Aorta (tissue), 5 donors: Measurements from ENCODE around the gene DCLK3. TPM values are rescaled to one million over a fixed set of nuclear protein-coding genes. Genes with fewer than 3 reads are reported as not detected.

ENCODE experiments used
- ATAC-seq: fragments of 200-7000 bp; cut with Tn5 transposase; one replicate; pipeline ENCODE4 v1.9.1; 2022; ENCODE audit warnings: moderate library complexity; ENCODE audit not compliant: low FRiP score
- DNase-seq, 2 donors: peaks; one replicate each; pipeline ENCODE4 v3.0.0-alpha.2; 2020
- H3K27ac ChIP-seq, 2 donors: one replicate each; pipeline ENCODE4 v1.5.1; 2013; ENCODE audit warnings: low read length in 2 of 2, mild to moderate bottlenecking in 2 of 2, moderate library complexity in 2 of 2, control low read depth in 1 of 2, inconsistent platforms in 1 of 2, low read depth in 1 of 2
- H3K27me3 ChIP-seq, 2 donors: one replicate each; pipeline ENCODE4 v1.6.1; 2013; ENCODE audit warnings: control low read depth in 1 of 2, low read length in 1 of 2, mild to moderate bottlenecking in 1 of 2, moderate library complexity in 1 of 2; ENCODE audit not compliant: insufficient read depth in 2 of 2, control insufficient read depth in 1 of 2
- H3K36me3 ChIP-seq, 2 donors: one replicate each; pipeline ENCODE4 v1.6.1; 2013; ENCODE audit warnings: control low read depth in 1 of 2, low read length in 1 of 2, mild to moderate bottlenecking in 1 of 2; ENCODE audit not compliant: insufficient read depth in 2 of 2, control insufficient read depth in 1 of 2
- H3K4me1 ChIP-seq, 2 donors: one replicate each; pipeline ENCODE4 v1.6.1; 2013; ENCODE audit warnings: low read length in 2 of 2, control low read depth in 1 of 2, mild to moderate bottlenecking in 1 of 2, moderate library complexity in 1 of 2; ENCODE audit not compliant: insufficient read depth in 2 of 2, control insufficient read depth in 1 of 2
- H3K4me3 ChIP-seq, 2 donors: one replicate each; pipeline ENCODE4 v1.5.1; 2013; ENCODE audit warnings: low read length in 2 of 2, control low read depth in 1 of 2, mild to moderate bottlenecking in 1 of 2
- H3K9me3 ChIP-seq: one replicate; pipeline ENCODE4 v1.6.1; 2013; ENCODE audit warnings: mild to moderate bottlenecking, low read length; ENCODE audit not compliant: control insufficient read depth
- WGBS, 2 donors: extraction: QIAGEN DNeasy Blood & Tissue Kit; methylation state at CpG; one replicate each; pipeline ENCODE4 v1.1.7; 2013; 5-methylcytosine and 5-hydroxymethylcytosine counted together
- intact Hi-C, 2 donors: fragments of 100-400 bp; cut with DNase I; formaldehyde crosslinking; loops; one replicate each; pipeline versions ENCODE4 v1.14.2 to v1.15.0; 2022
- polyA plus RNA-seq, 2 donors: library from polyadenylated mRNA; stranded (reverse); fragments of 200-250 nt; gene quantifications; one replicate each; pipeline ENCODE4 v1.2.3, GENCODE V29; 2013
- total RNA-seq, 2 donors: library from RNA; stranded (reverse); fragmentation: NEBNext Ultra II Directional; extraction: Animal tissue kit (Norgen Biotek cat#: 25700); gene quantifications; one replicate each; pipeline ENCODE4 v1.2.1, GENCODE V29; 2021
- donor health status: healthy with polysubstance abuse.
- donor health status: Bipolar disorder and iron deficiency.
- donor health status: DM: no; HTN: no; CAD: no.
- donor health status: DM: no; HTN: no; CAD: no.
- donor health status: DM: yes; HTN: yes; CAD: no.

Gene DCLK3
- total and polyA plus RNA-seq, 4 donors, result 0.06 to 0.18 (median 0.13) TPM; not detected in 1

DNA sequence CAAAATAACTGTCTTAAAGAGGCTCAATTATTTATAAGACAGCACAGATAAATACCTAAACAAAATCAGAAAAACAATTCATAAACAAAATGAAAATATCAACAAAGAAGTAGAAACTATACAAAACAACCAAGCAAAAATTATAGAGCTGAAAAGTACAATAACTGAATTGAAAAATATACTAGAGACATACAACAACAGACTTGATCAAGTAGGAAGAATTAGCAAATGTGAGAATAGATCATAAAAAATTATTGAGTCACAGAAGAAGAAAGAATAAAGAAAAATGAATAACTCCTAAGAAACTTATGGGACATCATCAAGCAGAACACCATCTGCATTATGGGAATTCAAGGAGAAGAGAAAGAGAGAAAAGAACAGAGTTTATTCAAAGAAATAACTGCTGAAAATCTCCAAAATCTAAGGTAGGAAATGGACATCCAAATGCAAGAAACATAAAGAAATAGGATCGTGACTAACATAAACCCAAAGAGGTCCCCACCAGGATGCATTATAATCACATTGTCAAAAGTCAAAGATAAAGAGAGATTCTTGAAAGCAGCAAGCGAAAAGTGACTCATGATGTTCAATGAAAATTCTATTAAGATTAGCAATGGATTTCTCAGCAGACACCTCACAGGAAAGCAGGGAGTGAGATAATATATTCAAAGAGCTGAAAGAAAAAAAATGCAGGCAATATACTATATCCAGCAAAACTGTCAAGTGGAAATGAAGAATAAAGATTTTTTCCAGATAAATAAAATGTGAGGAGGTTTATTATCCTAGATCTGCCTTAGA, 85.9 kb downstream of the DCLK3 start:
- H3K27ac ChIP-seq, result no peak overlapping the region
- peaks cover 9% of the 10 kb centered on the region for H3K9me3 ChIP-seq
- no peaks in the 10 kb centered on the region for H3K4me1 ChIP-seq
- ATAC-seq, result no peak
- no peaks in the 10 kb centered on the region for H3K27me3 ChIP-seq
- 83 to 92% methylated on average over 2 of the region's 2 CpGs for WGBS, 2 donors
- no peak overlapping the region for H3K4me3 ChIP-seq
- H3K36me3 ChIP-seq, result no peaks in the 10 kb centered on the region
- intact Hi-C loops, result no loop called here
- DNase-seq, result no peak

DNA sequence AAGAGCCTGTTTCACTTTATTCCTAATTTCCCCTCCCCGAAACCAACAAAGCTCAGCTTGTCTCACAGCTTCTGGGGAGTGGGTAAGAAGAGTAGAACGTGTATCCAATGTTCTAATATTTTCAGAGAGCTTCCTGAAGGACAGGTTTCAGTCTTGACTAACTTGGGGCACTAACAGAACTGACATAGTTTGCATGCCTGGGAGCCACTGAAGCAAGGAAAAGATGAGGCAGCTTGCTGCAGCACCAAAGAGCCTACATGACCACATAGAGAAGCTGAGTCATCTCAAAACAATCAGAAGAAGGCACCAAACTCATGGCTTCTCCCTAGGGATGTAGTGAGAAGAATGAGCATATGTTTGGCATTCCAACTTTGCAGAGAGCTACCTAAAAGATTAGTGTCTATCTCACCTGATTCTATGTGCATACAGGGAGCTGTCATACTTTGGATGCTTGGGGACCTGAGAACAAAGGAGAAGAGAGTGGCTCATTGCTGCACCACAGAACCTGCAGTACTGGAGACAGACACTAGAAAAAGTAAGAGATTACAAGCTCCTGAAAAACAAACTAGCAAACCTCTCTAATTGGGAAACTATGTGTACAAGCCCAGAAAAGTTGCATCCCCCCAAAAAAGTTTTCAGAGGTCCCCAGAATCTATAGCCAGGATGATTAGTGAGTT, 86.9 kb downstream of the DCLK3 start:
- Histone ChIP-seq H3K9me3 (peaks cover 9% of the 10 kb centered on the region), H3K4me3 (no peak overlapping the region), H3K36me3 (no peaks in the 10 kb centered on the region), H3K27me3 (no peaks in the 10 kb centered on the region), H3K27ac (no peak overlapping the region), H3K4me1 (no peaks in the 10 kb centered on the region)
- intact Hi-C loops, result no loop called here
- 88 to 93% methylated on average over 2 of the region's 2 CpGs for WGBS, 2 donors
- no peak for DNase-seq
- no peak for ATAC-seq

DNA sequence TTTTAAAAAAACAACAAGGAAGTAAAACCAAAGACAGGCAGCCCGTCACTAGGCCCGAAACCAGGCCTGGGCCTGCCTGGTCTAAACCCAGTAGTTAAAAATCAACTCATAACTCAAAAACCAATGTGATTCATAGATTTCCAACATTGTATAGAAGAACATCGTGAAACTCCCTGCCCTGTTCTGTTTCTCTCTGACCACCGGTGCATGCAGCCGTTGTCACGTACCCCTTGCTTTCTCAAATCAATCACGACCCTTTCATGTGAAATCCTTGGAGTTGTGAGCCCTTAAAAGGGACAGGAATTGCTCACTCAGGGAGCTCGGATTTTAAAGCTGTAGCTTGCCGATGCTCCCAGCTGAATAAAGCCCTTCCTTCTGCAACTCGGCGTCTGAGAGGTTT, 89.5 kb downstream of the DCLK3 start:
- Histone ChIP-seq H3K9me3 (peaks cover 3% of the 10 kb centered on the region), H3K4me3 (no peak overlapping the region), H3K4me1 (no peaks in the 10 kb centered on the region), H3K27me3 (no peaks in the 10 kb centered on the region), H3K27ac (no peak overlapping the region), H3K36me3 (no peaks in the 10 kb centered on the region)
- DNase-seq (no peak), ATAC-seq (no peak)
- intact Hi-C loops, result no loop called here
- WGBS, 2 donors, result 90% methylated on average over 11 of the region's 11 CpGs

DNA sequence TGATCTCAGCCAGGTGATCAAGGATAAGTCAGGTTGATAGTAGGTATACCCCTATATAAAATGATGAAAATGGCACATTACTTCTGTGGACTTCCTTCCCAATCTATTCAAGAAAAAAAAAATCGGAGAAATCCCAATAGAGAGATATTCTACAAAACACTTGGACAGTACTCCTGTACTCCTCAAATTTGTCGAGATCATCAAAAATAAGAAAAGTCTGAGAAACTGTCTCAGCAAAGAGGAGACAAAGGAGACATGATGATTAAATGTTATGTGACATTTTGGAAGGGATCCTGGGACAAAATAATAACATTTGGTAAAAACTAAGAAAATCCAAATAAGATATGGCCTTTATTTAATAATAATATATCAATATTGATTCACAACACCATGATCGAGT, 94.6 kb downstream of the DCLK3 start:
- ATAC-seq (no peak), DNase-seq (no peak)
- H3K4me3 ChIP-seq, result no peak overlapping the region
- H3K27me3 ChIP-seq, result no peaks in the 10 kb centered on the region
- no peaks in the 10 kb centered on the region for H3K4me1 ChIP-seq
- no peaks in the 10 kb centered on the region for H3K9me3 ChIP-seq
- 95 to 98% methylated on average over 3 of the region's 3 CpGs for WGBS, 2 donors
- intact Hi-C loops, result no loop called here
- no peaks in the 10 kb centered on the region for H3K36me3 ChIP-seq
- H3K27ac ChIP-seq, result no peak overlapping the region

DNA sequence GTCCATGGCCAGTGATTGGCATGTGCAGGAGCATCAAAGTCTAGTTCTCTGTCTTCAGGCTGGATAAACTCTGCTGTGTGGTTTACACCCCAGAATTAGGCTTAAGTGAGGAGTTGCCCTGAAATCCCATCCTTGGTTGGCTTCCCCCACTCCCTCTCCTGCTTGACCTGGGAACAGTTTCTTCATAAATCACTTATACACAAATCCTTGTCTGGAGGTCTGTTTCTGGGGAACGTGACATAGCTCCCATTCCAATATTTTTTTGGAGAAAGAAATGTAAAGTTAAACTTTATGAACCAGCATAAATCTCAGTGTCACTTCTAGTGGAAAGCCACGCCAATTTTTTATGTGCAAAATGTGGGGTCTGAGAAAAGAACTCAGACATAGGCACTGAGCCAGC, 98.2 kb downstream of the DCLK3 start:
- no peak overlapping the region for H3K27ac ChIP-seq
- H3K27me3 ChIP-seq, result no peaks in the 10 kb centered on the region
- H3K4me3 ChIP-seq, result no peak overlapping the region
- DNase-seq (no peak), ATAC-seq (no peak)
- intact Hi-C loops, result no loop called here
- H3K36me3 ChIP-seq, result no peaks in the 10 kb centered on the region
- no peaks in the 10 kb centered on the region for H3K9me3 ChIP-seq
- 16 to 34% methylated on average over 2 of the region's 2 CpGs for whole genome bisulfite sequencing, 2 donors
- no peaks in the 10 kb centered on the region for H3K4me1 ChIP-seq

DNA sequence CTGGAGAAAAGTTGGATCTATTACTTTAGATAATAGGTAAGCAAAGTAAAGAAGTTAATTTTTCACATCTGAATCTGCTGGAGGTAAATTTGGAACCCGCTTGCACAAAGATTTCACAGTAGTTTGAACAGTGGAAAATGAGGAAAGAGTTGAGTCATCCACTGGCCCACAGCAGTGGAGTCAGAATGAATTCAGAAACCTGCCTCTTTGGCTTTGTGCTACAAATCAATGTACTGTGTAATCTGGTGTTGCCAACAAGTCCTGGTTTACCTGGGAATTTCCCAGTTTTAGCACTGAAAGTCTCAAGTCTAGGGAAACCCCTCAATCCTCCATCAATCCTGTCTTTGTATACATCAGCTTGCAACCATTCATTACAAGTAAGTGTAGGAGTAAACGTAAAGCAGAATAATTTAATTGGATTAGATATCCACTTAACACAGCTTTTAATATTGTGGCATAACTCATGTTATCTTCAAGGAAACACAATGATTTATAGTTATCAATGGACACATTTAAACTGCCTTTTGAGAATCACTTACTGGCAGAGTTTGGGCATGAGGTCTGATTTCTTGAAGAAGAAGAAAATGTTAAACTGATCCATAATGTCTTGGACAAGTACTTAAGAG, 100.6 kb downstream of the DCLK3 start:
- WGBS, 2 donors, result 84 to 87% methylated on average over 2 of the region's 2 CpGs
- Histone ChIP-seq H3K4me1 (no peaks in the 10 kb centered on the region), H3K4me3 (no peak overlapping the region), H3K27me3 (no peaks in the 10 kb centered on the region), H3K27ac (no peak overlapping the region), H3K36me3 (no peaks in the 10 kb centered on the region), H3K9me3 (no peaks in the 10 kb centered on the region)
- intact Hi-C loops, result no loop called here
- no peak for ATAC-seq
- no peak for DNase-seq

DNA sequence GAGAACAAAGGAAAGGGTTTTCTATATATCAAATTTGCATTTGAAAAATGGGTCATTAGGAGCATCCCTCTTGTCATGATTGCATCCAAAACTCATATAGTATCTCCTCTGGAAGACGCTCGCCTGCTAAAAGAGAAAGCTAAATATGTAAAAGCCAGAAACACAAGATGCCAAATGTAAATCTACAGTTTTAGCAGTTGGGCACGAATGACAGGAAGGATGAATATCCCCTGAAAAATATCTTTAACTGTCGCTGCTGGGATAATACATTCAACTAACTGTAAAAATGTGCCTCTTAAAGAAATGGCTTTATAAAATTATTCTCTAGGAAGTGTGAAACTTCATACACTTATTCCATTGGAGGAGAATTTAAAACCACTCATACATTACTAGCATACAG, 101.7 kb downstream of the DCLK3 start:
- no peaks in the 10 kb centered on the region for H3K36me3 ChIP-seq
- intact Hi-C loops, result no loop called here
- no peak for DNase-seq
- H3K27me3 ChIP-seq, result no peaks in the 10 kb centered on the region
- 57 to 60% methylated on average over 4 of the region's 4 CpGs for WGBS, 2 donors
- H3K4me3 ChIP-seq, result no peak overlapping the region
- H3K27ac ChIP-seq, result no peak overlapping the region
- no peak for ATAC-seq
- no peaks in the 10 kb centered on the region for H3K4me1 ChIP-seq
- no peaks in the 10 kb centered on the region for H3K9me3 ChIP-seq
